Skin epidermis (tissue), 12 donors: ENCODE measurements around the gene ZNF385D.

ENCODE experiments used
- H3K27ac ChIP-seq, 21 experiments: fragments of 200-600 bp; sonication (generic) in 11 of 21; one replicate each; pipeline ENCODE4 v1.5.0; 2020; ENCODE audit warnings: mild to moderate bottlenecking in 3 of 21, inconsistent platforms in 2 of 21, moderate library complexity in 2 of 21
- H3K4me3 ChIP-seq, 7 experiments: fragments of 200-600 bp; sonication (generic) in 2 of 7; one replicate each; pipeline ENCODE4 v1.5.0; 2020; ENCODE audit warnings: inconsistent platforms in 2 of 7, mild to moderate bottlenecking in 2 of 7, moderate library complexity in 1 of 7

Gene ZNF385D

GRCh38 chr3:21697707-21698106 is 53.3 kb downstream of the ZNF385D start:
- no peak overlapping the region for H3K27ac ChIP-seq
- no peak overlapping the region for H3K4me3 ChIP-seq

- no peak overlapping the region for H3K27ac ChIP-seq
- H3K4me3 ChIP-seq = no peak overlapping the region
Observed at GRCh38 chr3:21694506-21694905, 56.5 kb downstream of the ZNF385D start.

GRCh38 chr3:21691036-21691435 is 60.0 kb downstream of the ZNF385D start:
- Histone ChIP-seq H3K27ac (no peak overlapping the region), H3K4me3 (no peak overlapping the region)

- Histone ChIP-seq H3K27ac (no peak overlapping the region), H3K4me3 (no peak overlapping the region)
Observed at GRCh38 chr3:21682206-21682605, 68.8 kb downstream of the ZNF385D start.

GRCh38 chr3:21673393-21673792 is 77.6 kb downstream of the ZNF385D start:
- Histone ChIP-seq H3K4me3 (no peak overlapping the region), H3K27ac (peak overlapping the region in 2 of 21 experiments; percentile 24 to 61)

- peak overlapping the region in 3 of 21 experiments; percentile 21 to 47 (median 24) for H3K27ac ChIP-seq
- no peak overlapping the region for H3K4me3 ChIP-seq
Observed at GRCh38 chr3:21672303-21672702, 78.7 kb downstream of the ZNF385D start.

- Histone ChIP-seq H3K27ac (no peak overlapping the region), H3K4me3 (no peak overlapping the region)
Observed at GRCh38 chr3:21670386-21670785, 80.6 kb downstream of the ZNF385D start.

GRCh38 chr3:21668012-21668411 is 83.0 kb downstream of the ZNF385D start:
- H3K4me3 ChIP-seq = no peak overlapping the region
- no peak overlapping the region for H3K27ac ChIP-seq

DNA sequence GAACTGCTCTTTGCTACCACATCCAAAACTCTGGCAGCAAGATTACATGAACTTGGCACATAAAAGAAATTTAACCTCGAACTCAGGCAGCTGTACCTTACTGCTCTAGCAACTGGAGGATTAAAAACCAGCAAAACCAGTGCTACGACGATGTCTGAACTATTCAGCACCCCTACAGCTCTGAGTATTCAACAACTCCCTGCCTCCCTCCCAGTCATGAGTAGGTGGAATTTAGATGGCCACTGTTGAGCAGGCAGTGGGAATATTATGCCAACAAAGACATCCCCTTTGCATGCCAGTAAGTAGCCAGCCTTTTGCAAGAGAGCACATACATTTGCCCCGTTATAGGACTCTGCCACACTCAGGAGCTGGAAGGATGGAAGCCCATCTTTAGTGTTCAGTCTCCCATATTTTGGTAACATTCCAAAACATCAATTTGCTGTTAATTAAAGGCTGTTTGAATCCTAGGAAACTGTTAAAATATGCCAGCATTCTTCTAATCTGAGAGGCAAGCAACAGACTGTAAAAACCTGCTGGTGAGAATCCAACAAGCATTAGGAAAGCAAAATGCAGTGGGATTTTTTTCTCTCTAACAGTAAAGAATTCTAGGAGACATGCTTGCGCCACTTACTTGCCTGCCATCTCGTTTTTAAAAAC is 85.4 kb downstream of the ZNF385D start:
- H3K4me3 ChIP-seq = no peak overlapping the region
- H3K27ac ChIP-seq = no peak overlapping the region

DNA sequence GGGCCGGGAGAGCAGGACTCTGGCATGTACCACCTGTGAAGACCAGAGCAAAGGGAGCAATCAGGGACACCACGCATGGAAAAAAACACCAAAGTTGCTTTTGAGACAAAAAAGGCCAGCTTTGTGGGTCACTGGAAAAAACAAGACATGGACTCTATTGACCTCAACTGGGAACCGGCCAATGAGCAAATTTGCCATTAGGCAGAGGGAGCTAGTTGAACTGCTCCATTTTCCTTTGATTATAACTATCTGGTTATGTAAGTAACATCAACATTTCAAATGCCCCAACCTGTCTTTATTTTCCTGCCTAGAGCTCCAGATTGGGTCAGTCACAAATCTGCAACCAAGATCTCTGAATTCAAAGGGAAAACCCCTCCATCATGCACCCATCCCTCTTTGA is 86.0 kb downstream of the ZNF385D start:
- H3K4me3 ChIP-seq = no peak overlapping the region
- H3K27ac ChIP-seq = no peak overlapping the region

DNA sequence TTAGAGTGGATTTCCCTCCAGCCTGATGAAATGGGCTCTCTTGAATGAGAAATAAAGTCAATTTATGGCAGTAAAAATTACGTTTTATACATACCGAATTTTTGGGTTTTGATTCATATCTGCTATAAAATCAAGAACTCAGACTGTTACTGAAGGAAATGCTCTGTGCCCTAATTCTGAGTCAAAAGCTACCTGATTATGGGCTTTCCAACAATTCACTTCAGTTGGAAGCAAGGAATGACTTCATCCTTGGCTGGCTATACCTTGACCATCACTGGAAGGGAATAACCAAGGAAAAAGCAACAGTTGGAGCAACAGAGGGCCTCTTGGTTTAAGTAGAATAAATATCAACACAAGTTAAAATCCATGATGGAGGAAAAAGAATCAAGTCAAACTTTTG is 88.6 kb downstream of the ZNF385D start:
- no peak overlapping the region for H3K27ac ChIP-seq

DNA sequence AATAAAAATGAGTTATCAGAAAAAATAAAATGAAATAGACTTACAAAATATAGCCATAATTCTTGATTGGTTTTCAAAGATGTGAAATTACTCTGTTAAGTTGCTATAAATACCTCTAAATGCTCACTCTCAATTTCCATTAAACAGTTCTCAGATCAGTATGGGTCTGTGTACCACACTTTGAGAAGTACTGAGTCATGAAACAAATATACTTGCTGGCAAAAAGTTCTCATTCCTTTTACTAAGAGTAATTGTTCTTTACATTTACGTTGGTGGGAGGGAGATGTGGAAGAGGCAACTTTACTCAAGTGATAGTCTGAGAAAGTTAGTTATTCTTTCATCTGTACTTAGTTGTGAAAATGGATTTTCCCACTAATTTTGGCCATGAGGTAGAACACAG is 96.3 kb downstream of the ZNF385D start:
- Histone ChIP-seq H3K27ac (no peak overlapping the region), H3K4me3 (no peak overlapping the region)

More for the DNA sequence above, 88.6 kb downstream of the ZNF385D start:
- no peak overlapping the region for H3K4me3 ChIP-seq

DNA sequence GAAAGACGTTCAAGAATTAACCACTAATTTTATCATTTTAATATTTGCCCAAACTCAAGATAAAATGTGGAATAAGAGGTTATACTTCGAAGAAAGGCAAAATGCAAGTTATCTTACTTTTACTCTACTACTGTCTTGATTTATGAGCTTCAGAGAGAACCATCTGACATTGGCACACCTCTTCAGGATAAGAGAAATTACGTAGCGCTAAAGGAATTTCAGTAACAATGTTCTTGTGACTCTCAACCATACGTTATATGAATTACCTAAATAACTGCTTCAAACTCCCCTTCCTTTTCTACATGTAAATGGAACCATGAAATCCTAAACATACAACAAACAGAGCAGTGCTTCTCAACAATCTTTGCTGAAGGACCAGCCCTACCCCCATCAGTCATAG is 96.8 kb downstream of the ZNF385D start:
- no peak overlapping the region for H3K4me3 ChIP-seq
- H3K27ac ChIP-seq = no peak overlapping the region

DNA sequence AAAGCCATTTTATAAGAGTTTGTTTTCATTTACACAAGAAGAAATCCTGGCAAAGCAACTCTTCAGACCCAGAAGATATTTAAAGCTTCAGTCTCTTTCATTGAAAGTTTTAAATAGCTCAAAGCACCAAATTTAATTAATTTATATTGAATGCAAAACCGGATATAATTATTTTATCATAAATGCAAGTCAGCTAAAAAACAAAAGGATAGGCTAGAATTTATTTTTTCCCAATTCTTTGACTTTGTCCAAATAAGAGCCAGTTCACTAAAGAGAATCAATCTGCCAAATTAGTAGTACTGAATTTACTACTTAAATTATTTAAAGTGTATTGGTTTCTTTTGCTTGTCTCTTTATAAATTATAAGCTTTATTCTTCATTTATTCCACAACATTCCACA is 101.5 kb downstream of the ZNF385D start:
- no peak overlapping the region for H3K4me3 ChIP-seq
- H3K27ac ChIP-seq = no peak overlapping the region

DNA sequence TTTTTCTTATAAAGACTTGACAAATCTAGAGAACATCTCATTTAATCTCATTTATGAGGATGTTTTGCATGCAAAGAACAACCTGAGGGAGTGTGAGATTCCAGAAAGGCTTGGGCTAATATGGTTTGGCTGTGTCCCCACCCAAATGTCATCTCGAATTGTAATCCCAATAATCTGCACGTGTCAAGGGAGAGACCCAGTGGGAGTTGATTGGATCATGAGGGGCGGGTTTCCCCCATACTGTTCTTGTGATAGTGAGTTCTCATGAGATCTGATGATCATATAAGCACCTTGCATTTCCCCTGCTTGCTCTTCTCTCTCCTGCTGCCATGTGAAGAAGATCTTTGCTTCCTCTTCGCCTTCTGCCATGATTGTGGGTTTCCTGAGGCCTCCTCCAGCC is 103.0 kb downstream of the ZNF385D start:
- H3K27ac ChIP-seq = no peak overlapping the region
- no peak overlapping the region for H3K4me3 ChIP-seq

GRCh38 chr3:21645121-21645897 is 105.7 kb downstream of the ZNF385D start:
- Histone ChIP-seq H3K27ac (peak overlapping the region in 11 of 21 experiments; percentile 3 to 62 (median 47)), H3K4me3 (no peak overlapping the region)

DNA sequence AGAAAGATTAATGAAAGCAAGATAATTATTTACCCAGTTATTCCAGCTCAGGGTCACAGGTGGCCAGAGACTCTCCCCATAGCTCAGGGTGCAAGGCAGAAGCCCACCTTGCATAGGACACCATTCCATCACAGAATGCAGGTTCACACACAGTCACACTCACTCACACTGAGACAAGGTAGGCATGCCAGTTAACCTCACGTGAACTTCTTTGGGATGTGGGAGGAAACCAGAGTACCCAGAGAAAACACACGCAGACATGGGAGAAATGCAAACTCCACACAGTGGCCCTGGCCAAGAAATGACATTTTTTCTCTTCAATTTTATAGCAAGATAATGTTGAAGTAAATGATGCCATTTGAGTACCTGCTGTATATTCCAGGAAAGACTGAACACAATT is 106.7 kb downstream of the ZNF385D start:
- Histone ChIP-seq H3K4me3 (no peak overlapping the region), H3K27ac (peak overlapping the region in 4 of 21 experiments; percentile 32 to 59 (median 46))

DNA sequence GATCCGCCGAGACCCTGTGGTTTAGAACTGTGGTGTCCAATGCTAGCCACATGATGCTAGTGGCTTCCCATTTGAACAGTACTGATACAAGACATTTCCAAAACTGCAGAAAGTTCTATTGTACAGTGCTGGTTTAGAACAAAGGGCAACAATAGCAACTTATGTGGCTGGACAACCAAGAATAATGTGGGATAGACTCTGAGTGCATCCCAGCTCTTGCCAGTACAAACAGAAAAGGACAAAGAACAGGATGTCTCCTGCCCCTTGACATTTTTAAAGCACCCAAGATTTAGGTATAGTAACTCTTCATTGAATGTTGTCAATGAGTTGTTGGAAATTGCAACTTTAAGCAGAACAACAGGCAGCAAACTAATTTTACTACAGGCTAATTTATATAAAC is 107.3 kb downstream of the ZNF385D start:
- H3K27ac ChIP-seq = no peak overlapping the region
- no peak overlapping the region for H3K4me3 ChIP-seq

DNA sequence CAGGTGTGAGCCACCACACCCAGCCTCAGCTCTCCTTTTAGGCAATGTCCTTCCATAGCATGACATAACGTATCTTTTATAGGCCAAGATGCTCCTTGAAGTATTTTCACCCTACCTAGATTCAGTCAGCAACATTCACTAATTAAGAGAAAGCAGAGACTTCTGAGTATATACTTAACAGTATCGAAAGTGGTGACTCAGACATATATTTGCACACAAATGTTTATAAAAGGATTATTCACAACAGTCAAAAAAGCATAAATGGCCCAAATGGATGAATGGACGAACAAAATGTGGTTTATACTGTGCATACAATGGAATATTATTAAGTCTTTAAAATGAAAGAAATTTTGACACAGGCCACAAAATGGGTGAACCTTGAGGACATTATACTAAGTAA is 108.6 kb downstream of the ZNF385D start:
- Histone ChIP-seq H3K27ac (no peak overlapping the region), H3K4me3 (no peak overlapping the region)

DNA sequence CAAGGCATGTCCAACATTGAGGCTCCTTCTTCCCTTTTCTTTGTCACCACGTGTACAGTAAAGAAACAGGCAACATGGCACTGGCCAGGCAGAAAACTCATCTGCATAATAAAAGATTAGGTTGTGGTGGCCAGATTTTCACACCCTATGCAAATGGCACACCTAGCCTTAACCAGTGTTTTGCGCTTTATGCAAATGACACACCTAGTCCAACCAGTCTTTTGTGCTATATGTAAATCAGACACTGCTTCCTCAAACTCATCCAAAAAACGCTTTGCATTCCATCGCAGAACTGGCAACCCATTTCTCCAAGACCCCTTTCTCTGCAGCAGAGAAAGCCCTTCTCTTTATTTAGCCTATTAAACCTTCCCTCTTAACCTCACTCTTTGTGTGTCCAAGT is 109.1 kb downstream of the ZNF385D start:
- no peak overlapping the region for H3K27ac ChIP-seq
- no peak overlapping the region for H3K4me3 ChIP-seq

- Histone ChIP-seq H3K4me3 (no peak overlapping the region), H3K27ac (no peak overlapping the region)
Observed at GRCh38 chr3:21638488-21638887, 112.5 kb downstream of the ZNF385D start.
